IPS DF 4.7 (cell line): ENCODE measurements around the gene PRR4.

Source experiments
- DNase-seq: peaks from one replicate; pipeline ENCODE4 v3.0.0-alpha.2; 2013; ENCODE audit warnings: low spot score; ENCODE audit errors: extremely low read depth

Gene PRR4, protein sequence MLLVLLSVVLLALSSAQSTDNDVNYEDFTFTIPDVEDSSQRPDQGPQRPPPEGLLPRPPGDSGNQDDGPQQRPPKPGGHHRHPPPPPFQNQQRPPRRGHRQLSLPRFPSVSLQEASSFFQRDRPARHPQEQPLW

DNA sequence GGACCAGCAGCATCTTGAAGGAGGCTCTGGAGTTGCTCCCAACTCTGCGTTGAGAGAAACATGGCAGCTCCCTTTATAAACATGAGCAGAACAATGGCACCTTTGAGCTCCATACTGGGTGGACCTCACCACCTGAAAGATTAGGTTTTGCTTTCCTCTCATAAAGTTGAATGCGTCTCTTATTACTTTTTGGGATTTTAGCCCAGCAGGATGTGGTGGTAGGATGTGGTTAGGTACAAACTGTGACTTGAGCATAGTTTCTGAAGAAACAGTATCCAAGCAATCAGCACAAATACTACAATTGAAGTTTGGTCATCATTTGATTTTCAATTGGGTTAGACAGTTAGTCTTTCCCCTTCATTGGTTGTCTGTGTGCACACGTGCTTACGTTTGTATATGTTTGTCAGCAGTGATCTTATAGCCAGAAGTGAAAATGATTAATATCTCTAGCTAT is at the start of gene PRR4:
Gene PRR4, minus strand, starts transcription at position 51 of the 454 bp plus-strand sequence. Its CDS starts 38 bp downstream, at position 13.
- no peak for DNase-seq

DNA sequence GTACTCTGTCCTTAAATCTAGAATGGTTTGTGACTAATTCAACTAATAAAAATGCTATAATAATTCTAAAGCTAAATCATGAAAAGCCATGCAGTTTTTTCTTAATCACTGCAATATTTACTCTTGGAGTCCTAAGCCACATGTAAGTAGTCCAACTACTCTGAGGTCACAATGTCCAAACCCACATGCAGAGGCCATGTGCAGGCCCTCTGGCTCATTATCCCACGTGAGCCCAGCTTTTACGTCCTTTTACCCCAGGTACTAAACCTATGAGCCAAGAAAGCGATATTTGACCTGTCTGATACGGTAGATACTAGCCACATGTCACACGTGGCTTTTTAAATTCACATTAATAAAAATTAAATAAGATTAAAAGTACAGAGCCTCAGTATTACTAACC is 47.6 kb upstream of the PRR4 start:
- DNase-seq, result no peak

DNA sequence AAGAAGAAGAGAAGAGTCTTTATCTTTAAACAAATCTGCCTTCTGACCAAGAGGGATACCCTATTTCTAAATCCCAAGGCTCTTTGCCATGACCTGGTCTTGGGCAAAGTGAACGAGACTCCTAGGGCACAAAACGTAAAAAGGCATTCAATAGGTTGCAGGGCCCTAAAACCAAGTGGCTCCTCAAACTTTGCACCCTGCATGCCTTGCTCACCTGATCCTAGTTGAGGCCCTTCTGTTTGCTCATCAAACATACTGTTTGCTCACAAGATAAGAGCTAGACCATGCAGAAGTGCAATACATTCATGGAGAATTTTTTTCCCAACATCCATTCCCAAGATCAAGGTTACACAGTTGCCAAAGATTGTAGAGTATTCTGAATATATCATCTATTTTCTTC is 42.7 kb upstream of the PRR4 start:
- no peak for DNase-seq

DNA sequence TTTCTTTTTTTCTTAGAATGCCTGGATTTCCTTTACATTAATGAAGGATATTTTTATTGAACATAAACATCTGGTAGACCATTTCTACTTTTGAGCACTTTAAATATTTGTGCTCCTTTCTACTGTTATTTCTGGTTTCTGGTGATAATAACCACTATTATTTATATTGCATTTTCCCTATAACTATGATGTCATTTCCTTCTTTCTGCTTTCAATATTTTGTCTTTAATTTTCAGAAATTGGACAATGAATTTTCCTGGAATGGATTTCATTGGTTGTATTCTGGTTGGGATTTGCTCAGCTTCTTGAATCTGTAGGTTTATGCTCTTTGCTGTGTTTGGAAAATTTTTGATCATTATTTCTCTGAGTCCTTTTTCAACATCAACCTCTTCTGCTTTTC is 40.0 kb upstream of the PRR4 start:
- DNase-seq, result no peak

DNA sequence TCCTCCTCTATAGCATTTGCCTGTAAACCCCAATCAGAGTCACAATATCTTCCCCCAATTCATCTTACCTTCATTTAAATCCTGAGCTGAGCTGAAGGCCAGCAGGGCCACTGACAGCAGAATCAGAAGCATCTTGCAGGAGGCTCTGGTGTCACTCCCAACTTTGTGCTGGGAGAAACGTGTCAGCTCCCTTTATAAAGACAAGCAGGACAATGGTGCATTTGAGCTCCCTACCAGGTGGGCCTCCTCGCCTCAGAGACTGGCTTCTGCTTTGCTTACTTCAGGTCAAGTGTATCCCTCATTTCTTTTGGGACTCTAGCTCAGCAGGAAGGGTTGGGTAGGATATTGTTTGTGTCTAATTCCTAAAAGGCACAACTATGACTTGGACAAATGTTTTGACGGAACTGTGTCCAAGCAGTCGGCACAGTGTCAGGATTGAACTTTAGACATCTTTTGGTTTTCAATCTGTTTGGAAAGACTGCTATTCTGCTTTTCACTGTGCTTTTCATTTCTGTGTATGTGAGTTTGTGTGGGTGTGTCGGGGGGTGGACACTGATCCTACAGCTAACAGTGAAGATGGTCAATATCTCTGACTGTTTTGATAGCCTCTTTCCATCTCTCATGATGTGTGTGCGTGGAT is 34.9 kb upstream of the PRR4 start, which contains the start of gene PRH1:
Gene PRH1, minus strand, starts transcription at position 170 of the 640 bp plus-strand sequence. Its CDS starts 38 bp downstream, at position 132.
- DNase-seq, result no peak

DNA sequence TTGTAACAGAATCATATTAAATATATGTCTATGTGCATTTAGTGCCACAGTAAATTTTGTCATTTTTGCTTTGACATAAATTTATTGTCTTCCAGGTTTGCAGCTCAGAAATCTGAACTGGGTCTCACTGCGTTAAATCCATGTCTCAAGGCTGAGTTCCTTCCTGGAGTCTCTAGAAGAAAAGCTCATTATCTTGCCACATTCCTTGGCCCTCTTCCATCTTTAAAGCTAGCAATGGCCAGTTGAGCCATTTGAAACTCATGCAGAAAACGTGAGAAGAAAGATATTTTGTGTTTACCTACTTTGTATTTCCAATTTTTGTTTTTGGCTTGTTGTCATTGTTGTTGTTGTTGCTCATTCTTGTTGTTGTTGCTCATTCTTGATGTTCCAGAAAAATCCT is 24.1 kb upstream of the PRR4 start:
- DNase-seq, result no peak

DNA sequence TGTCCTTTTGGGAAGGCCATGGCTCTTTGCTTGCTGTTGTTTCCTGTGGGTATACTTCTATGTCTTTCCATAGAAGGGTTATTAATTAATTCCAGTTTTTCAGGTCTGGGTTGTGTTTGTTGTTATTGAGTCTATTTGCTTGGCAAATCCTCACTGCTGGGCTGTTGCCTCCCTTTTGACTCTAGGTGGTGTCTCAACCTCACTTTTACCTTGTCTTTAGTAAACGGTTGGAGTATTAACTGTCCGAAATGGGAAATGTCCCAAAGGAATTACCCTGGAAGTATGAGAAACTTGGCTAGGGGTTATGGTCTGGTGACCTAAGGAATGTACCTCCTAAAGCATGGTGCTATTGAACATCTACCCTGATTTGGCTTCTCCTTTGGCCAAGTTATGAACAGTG is 18.1 kb upstream of the PRR4 start:
- no peak for DNase-seq

DNA sequence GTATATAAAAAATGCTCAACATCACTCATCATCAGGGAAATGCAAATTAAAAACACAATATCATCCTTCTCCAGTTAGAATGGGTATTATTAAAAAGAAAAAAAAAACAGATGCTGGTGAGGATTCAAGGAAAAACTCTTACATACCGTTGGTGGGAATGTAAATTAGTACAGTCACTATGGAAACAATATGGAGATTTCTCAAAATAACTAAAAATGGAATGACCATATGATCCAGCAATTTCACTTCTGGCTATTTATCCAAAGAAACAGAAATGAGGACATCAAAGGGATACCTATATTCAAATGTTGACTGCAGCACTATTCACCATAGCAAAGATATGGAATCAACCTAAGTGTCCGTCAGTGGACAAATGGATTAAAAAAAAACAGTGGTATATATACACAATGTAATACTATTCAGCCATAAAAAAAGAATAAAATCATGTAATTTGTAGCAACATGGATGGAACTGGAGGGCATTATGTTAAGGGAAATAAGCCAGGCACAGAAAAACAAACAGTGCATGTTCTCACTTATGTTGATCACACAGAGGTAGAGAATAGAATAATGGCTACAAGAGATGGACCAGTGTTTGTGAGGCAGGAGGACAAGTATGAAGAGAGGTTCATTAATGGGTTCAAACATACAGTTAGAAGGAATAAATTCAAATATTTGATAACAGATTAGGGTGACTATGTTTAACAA is 14.4 kb upstream of the PRR4 start:
- no peak for DNase-seq

DNA sequence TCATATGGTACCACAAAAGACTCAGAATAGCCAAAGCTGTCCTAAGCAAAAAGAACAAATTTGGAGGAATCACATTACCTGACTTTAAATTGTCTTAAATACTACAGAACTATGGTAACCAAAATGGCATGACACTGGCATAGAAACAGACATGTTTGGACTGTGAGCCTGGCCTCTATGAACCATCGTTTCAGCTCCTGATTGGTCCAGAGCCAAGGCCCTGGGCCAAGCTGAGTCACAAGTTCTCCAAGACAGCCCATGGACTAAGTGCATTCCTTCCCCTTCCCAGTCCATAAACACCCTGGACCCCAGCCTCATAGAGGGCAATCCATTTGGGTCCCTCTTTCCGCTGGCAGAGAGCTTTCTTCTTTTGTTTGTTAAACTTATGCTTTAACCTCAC is 12.1 kb upstream of the PRR4 start:
- no peak for DNase-seq

DNA sequence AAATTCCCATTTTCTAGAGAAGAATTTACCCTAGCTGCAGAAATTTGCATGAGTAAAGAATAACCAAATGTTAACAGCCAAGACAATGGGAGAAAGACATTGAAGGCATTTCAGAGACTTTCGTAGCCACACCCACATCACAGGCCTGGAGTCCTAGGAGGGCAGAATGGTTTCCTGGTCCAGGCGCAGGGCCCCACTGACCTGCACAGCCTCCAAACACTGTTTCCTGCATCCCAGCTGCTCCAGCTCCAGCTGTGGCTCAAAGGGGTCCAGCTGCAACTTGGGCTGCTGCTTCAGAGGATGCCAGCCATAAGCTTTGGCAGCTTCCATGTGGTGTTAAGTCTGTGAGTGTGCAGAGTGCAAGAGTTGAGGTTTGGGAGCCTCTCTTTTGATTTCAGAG is 6.5 kb upstream of the PRR4 start:
- DNase-seq, result no peak

DNA sequence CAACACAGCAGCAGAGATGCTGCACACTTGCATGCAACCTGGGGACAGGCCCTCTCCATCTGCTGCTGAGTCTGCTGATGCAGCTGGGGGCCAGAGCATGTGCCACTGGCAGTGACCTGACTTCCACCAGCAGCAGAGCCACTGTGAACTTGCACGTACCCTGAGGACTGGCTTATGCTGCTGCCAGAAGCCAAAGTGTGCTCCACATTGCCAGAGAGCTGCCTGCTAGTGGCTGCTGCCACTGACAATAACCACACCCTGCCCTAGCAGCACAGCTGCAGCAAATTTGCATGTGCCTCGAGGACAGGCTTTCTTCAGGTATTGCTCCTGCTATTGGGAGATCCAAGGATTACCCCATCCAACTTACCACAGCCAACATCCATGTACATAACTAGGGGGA is 4.5 kb upstream of the PRR4 start:
- DNase-seq, result no peak

DNA sequence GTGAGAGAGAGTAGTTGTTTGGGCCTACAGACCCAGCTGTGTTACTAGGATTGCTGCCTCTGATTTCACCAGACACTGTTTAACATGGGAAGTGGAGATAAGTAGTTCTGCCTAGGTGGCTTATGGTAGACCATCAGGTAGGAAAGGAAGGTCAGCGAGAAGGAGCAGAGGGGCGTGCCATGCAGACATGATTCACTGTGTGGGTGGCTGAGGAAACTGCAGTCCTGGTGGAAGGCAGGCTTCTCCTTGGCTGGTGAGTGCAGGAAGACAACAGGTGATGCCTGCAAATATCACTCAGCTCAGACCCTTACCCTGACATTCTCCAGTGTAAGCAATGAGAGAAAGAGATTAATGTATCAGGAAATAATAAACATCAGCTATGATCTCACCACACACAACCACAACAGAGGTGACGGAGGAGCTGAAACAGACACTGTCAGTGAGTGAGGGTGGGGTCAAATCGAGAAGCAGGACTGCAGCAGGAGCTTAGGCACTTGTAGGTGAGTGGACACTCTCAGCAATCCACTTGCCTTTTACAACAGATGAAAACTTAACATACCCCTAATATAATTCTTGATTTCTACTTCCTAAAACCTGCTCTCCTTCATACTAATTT is 2.1 kb upstream of the PRR4 start:
- DNase-seq, result no peak

DNA sequence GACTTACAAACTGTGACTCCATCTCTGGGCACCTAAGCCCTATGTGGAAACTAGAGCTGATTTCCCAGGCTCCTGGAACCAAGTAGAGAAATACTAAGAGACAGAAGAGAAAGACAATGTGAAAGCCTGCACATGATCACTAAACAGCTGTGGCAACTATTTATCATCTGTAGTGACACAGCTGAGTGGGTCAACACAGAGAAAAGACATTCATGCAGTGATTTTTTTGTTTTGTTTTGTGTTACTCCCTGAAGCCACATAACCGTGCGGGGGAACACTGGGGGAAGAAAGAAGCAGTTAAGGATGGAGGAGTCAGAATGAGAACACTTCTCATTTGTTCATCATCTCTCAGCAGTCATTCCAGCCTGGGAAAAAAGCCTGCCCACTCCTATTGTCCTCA is 1.5 kb downstream of the PRR4 start:
- DNase-seq, result no peak

DNA sequence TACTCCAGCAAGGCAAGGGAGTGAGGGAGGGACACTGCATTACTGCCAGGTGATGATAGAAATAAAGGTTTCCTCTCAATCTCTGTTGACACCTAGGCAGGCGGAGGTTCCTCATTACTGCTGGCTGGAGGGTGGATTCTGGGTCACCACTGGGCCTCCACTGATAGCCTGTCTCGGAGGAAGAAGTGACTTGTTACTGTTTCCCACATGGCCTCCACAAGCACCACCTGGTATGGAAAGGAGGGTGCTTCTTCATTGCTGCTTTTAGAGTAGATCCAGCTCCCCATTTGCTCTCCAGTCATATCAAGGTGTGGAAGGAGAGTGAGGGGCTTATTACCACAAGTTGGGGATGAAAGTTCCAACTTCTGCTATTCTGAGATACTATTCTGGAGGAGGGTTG is 6.4 kb downstream of the PRR4 start:
- DNase-seq, result no peak

DNA sequence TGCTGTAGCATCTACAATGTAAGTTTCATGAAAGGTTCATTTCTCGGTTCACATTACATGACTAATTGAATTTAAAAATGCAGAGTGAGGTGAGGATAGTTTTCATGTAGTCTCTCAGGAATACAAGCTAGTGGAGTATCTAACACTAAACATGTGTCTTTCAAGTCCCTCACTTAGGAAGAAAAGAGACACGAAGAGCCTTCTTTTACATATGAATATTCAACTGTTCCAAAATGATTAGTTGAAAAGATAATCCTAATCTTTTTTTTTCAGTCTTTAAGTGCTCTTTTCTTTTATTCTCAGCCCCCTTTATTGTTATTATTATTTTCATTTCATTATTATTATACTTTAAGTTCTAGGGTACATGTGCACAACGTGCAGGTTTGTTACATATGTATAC is 10.8 kb downstream of the PRR4 start:
- DNase-seq, result no peak

DNA sequence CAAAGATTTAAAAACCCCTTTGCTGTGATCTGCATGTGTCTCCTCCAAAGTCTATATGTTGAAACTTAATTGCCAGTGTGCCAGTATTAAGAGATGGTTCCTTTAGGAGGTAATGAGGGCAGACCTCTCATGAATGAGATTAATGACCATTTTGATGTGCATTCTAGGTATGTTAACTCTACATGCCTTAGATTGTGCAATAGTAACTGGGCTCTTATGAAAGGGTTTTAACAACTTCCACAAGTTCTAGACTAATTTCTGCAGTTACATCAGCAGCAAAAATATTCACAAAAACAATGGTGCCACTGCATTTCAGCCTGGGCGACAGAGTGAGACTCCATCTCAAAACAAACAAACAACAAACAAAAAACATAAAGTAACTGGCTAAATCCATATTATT is 19.3 kb downstream of the PRR4 start:
- DNase-seq, result no peak

DNA sequence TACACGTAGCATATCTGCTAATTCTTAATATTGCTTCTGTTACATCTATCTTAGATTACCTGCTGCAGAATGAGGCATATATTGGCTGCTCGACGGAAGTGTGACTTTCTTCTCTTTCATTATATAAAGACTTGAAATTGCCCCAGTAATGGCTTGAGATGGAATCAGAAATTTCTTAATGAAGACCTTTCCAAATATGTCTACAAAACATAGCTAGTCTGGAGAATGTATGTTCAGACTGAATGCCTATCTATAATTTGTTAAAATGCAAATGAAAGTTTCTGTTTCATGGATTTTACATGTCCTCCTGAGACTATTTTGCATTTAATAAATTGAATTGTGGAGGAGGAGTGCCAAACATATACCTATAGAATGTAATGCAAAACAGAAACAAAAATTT is 23.0 kb downstream of the PRR4 start, which contains the start of gene TAS2R10:
Gene TAS2R10, minus strand, starts transcription at position 101 of the 400 bp plus-strand sequence. Its CDS starts 89 bp downstream, at position 12.
- DNase-seq, result no peak

DNA sequence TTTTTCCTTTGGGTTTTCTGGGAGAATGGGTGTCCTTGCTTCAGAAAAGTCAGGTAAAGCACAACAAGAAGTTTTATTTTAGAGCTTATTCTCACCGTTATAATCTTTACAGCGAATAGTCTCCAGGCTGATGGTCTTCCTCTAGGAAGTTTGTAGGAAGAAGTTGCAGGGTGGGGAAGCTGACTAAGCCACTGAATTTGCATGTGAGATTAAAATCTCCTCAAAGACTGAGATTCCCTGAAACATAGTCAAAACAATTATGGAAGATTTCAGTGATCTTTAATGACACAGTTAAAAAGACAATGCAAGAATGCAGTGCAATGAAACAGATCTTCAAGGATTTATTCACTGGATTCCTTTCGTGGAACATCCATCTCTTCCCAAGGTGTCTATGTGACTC is 24.3 kb downstream of the PRR4 start:
- no peak for DNase-seq

DNA sequence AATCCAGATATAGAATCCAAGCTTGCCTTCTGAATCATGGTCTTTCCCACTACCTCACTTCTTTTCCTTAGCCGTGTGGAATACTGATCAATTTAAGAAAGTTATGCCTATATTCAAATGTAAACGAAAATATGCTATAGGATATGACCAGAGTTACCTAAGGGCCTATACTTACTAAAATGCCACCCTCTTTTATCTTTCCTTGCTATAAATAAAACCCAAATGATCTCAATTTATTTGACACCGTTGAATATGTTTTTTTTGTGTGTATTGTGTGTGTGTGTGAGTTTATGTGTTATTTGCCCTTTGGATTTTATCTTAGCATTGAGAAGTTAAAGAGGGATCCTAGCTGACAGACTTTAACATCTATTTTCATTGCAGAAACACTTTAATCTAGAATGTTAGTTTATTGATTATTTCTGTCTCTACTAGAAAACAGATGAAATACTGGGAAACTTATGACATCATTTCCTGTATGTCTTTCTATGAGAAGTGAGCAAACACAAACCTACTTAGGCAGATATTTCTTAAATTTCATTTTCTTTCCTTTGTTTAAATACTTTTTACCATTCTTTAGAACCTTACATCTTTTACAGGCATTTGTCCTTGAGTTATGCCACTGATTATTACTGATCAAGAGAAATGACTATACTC is 37.3 kb downstream of the PRR4 start:
- DNase-seq, result no peak

DNA sequence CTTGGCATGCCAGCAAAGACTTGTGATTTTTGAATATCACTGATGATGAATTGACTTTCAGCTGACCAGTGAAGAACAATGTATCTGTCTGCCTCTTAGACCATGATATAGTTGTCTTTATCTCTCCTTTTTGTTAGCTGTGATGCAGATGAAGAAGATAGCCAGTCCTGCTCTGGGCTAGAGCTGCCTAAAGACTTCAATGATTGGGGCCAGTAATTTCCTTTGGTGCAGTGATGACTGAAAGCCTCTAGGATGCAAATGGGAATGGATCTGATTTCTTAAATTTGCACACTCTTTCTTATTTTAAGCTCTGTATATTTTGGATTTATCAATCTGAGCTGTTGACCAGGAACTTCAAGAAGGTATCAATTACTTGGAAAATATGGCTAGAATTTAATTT is 39.2 kb downstream of the PRR4 start, which contains the start of gene TAS2R9:
Gene TAS2R9, minus strand, starts transcription at position 101 of the 400 bp plus-strand sequence. Its CDS starts 93 bp downstream, at position 8.
- no peak for DNase-seq

DNA sequence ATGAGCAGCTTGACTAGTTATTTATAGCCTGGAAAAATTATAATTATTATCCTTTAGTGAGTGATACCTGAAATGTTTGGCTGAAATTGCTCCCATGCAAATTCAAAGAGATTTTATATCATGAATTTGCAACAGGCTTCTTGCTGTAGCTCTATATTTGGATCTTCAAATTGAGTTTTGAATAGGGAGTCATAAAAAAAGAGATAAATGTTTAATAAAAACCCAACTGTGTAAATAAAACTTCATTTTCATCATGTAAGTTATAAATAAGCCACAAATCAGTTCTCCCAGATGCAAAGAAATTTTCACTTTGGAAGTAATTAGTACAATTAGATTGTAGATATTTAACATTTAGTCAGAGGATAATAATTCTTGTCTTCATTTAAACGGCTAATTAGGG is 42.1 kb downstream of the PRR4 start, which contains the start of gene TAS2R8:
Gene TAS2R8, minus strand, starts transcription at position 101 of the 400 bp plus-strand sequence. CDS start 306 bp downstream, outside the sequence.
- DNase-seq, result no peak
